ENCODE measurements around the gene CTNNA3. TPM values are rescaled to one million over a fixed set of nuclear protein-coding genes. Genes with fewer than 3 reads are reported as not detected.
"Not testable (repeated sequence)": the region's sequence is repeated elsewhere in the genome, so short reads cannot be mapped to it uniquely, and the experiment has no call there.

CTNNA3 gene
- polyA plus RNA-seq, 6 donors from 2014 or later = 0.38 to 1.2 TPM; not detected in 4

GRCh38 chr10:67207923-67208322 lies 488.1 kb downstream of the CTNNA3 start:
- not testable (repeated sequence) for H3K4me3 Mint-ChIP-seq; H3K9me3 Mint-ChIP-seq; H3K36me3 Mint-ChIP-seq; DNase-seq; H3K27ac Mint-ChIP-seq; H3K4me1 Mint-ChIP-seq; H3K27me3 Mint-ChIP-seq; ATAC-seq (ENCODE audit: low read depth in 2 of 2)

GRCh38 chr10:67200913-67201564 lies 495.0 kb downstream of the CTNNA3 start:
- no peak for ATAC-seq (ENCODE audit: low read depth in 2 of 2)
- H3K27ac Mint-ChIP-seq = no peak overlapping the region
- DNase-seq = no peak
- H3K4me3 Mint-ChIP-seq = no peak overlapping the region
- no peaks in the 10 kb centered on the region for H3K27me3 Mint-ChIP-seq
- H3K9me3 Mint-ChIP-seq = peaks cover 0 to 16% (median 7%) of the 10 kb centered on the region in 7 donors
- H3K36me3 Mint-ChIP-seq = no peaks in the 10 kb centered on the region
- H3K4me1 Mint-ChIP-seq = peaks cover 0 to 2% (median 0%) of the 10 kb centered on the region in 3 donors

GRCh38 chr10:67175354-67175753 lies 520.6 kb downstream of the CTNNA3 start:
- H3K36me3 Mint-ChIP-seq = no peaks in the 10 kb centered on the region
- H3K9me3 Mint-ChIP-seq = peaks cover 0 to 4% (median 2%) of the 10 kb centered on the region in 7 donors
- no peaks in the 10 kb centered on the region for H3K4me1 Mint-ChIP-seq
- H3K27me3 Mint-ChIP-seq = no peaks in the 10 kb centered on the region
- H3K4me3 Mint-ChIP-seq = no peak overlapping the region
- DNase-seq (no peak), ATAC-seq (ENCODE audit: low read depth in 2 of 2) (no peak)
- no peak overlapping the region for H3K27ac Mint-ChIP-seq

- no peak overlapping the region for H3K4me3 Mint-ChIP-seq
- ATAC-seq (ENCODE audit: low read depth in 2 of 2) = no peak
- peaks cover 3 to 18% (median 4%) of the 10 kb centered on the region in 7 donors for H3K9me3 Mint-ChIP-seq
- H3K27ac Mint-ChIP-seq = no peak overlapping the region
- H3K36me3 Mint-ChIP-seq = no peaks in the 10 kb centered on the region
- DNase-seq = no peak
- no peaks in the 10 kb centered on the region for H3K27me3 Mint-ChIP-seq
- no peaks in the 10 kb centered on the region for H3K4me1 Mint-ChIP-seq
Measured at GRCh38 chr10:67173787-67174186, 522.2 kb downstream of the CTNNA3 start.

- ATAC-seq (ENCODE audit: low read depth in 2 of 2) (no peak), DNase-seq (no peak)
- Mint-ChIP-seq H3K27me3 (no peaks in the 10 kb centered on the region), H3K4me3 (no peak overlapping the region), H3K36me3 (no peaks in the 10 kb centered on the region), H3K9me3 (peaks cover 8 to 26% (median 11%) of the 10 kb centered on the region in 7 donors), H3K27ac (no peak overlapping the region), H3K4me1 (no peaks in the 10 kb centered on the region)
Measured at GRCh38 chr10:67171970-67172369, 524.0 kb downstream of the CTNNA3 start.

- no peak overlapping the region for H3K4me3 Mint-ChIP-seq
- no peak for ATAC-seq (ENCODE audit: low read depth in 2 of 2)
- H3K36me3 Mint-ChIP-seq = no peaks in the 10 kb centered on the region
- H3K27ac Mint-ChIP-seq = peak overlapping the region in 1 of 6 donors; percentile 45
- no peaks in the 10 kb centered on the region for H3K27me3 Mint-ChIP-seq
- DNase-seq = no peak
- no peaks in the 10 kb centered on the region for H3K4me1 Mint-ChIP-seq
- H3K9me3 Mint-ChIP-seq = peaks cover 1 to 9% (median 4%) of the 10 kb centered on the region in 7 donors
Measured at GRCh38 chr10:67156239-67156638, 539.8 kb downstream of the CTNNA3 start.

- no peaks in the 10 kb centered on the region for H3K4me1 Mint-ChIP-seq
- H3K27me3 Mint-ChIP-seq = no peaks in the 10 kb centered on the region
- no peak overlapping the region for H3K27ac Mint-ChIP-seq
- no peak for ATAC-seq (ENCODE audit: low read depth in 2 of 2)
- H3K9me3 Mint-ChIP-seq = peaks cover 0 to 5% (median 0%) of the 10 kb centered on the region in 7 donors
- no peak overlapping the region for H3K4me3 Mint-ChIP-seq
- DNase-seq = no peak
- no peaks in the 10 kb centered on the region for H3K36me3 Mint-ChIP-seq
Measured at GRCh38 chr10:67151471-67151870, 544.5 kb downstream of the CTNNA3 start.

- Mint-ChIP-seq H3K36me3 (no peaks in the 10 kb centered on the region), H3K27me3 (no peaks in the 10 kb centered on the region), H3K27ac (no peak overlapping the region), H3K4me3 (no peak overlapping the region), H3K9me3 (peaks cover 0 to 2% (median 0%) of the 10 kb centered on the region in 7 donors), H3K4me1 (no peaks in the 10 kb centered on the region)
- ATAC-seq (ENCODE audit: low read depth in 2 of 2) = no peak
- no peak for DNase-seq
Measured at GRCh38 chr10:67144530-67144929, 551.5 kb downstream of the CTNNA3 start.

- Mint-ChIP-seq H3K27me3 (no peaks in the 10 kb centered on the region), H3K4me1 (no peaks in the 10 kb centered on the region), H3K9me3 (peaks cover 0 to 3% (median 0%) of the 10 kb centered on the region in 7 donors), H3K4me3 (no peak overlapping the region), H3K36me3 (no peaks in the 10 kb centered on the region), H3K27ac (no peak overlapping the region)
- ATAC-seq (ENCODE audit: low read depth in 2 of 2) (no peak), DNase-seq (no peak)
Measured at GRCh38 chr10:67141300-67141699, 554.7 kb downstream of the CTNNA3 start.

GRCh38 chr10:67140641-67141040 lies 555.4 kb downstream of the CTNNA3 start:
- Mint-ChIP-seq H3K9me3 (peaks cover 0 to 3% (median 0%) of the 10 kb centered on the region in 7 donors), H3K27ac (no peak overlapping the region), H3K27me3 (no peaks in the 10 kb centered on the region), H3K4me3 (no peak overlapping the region), H3K36me3 (no peaks in the 10 kb centered on the region), H3K4me1 (no peaks in the 10 kb centered on the region)
- ATAC-seq (ENCODE audit: low read depth in 2 of 2) (no peak), DNase-seq (no peak)

- H3K4me3 Mint-ChIP-seq = no peak overlapping the region
- ATAC-seq (ENCODE audit: low read depth in 2 of 2) (no peak), DNase-seq (no peak)
- H3K9me3 Mint-ChIP-seq = no peaks in the 10 kb centered on the region
- no peaks in the 10 kb centered on the region for H3K4me1 Mint-ChIP-seq
- H3K27me3 Mint-ChIP-seq = no peaks in the 10 kb centered on the region
- H3K36me3 Mint-ChIP-seq = no peaks in the 10 kb centered on the region
- H3K27ac Mint-ChIP-seq = no peak overlapping the region
Measured at GRCh38 chr10:67127441-67127840, 568.6 kb downstream of the CTNNA3 start.

- no peak overlapping the region for H3K27ac Mint-ChIP-seq
- H3K4me3 Mint-ChIP-seq = no peak overlapping the region
- H3K36me3 Mint-ChIP-seq = no peaks in the 10 kb centered on the region
- ATAC-seq (ENCODE audit: low read depth in 2 of 2) (no peak), DNase-seq (no peak)
- no peaks in the 10 kb centered on the region for H3K9me3 Mint-ChIP-seq
- H3K4me1 Mint-ChIP-seq = no peaks in the 10 kb centered on the region
- no peaks in the 10 kb centered on the region for H3K27me3 Mint-ChIP-seq
Measured at GRCh38 chr10:67119651-67120050, 576.3 kb downstream of the CTNNA3 start.

GRCh38 chr10:67115972-67116371 lies 580.0 kb downstream of the CTNNA3 start:
- no peak overlapping the region for H3K4me3 Mint-ChIP-seq
- H3K4me1 Mint-ChIP-seq = no peaks in the 10 kb centered on the region
- peaks cover 0 to 4% (median 0%) of the 10 kb centered on the region in 3 donors for H3K27me3 Mint-ChIP-seq
- ATAC-seq (ENCODE audit: low read depth in 2 of 2) (no peak), DNase-seq (no peak)
- H3K9me3 Mint-ChIP-seq = no peaks in the 10 kb centered on the region
- H3K36me3 Mint-ChIP-seq = no peaks in the 10 kb centered on the region
- no peak overlapping the region for H3K27ac Mint-ChIP-seq

GRCh38 chr10:67114945-67115344 lies 581.0 kb downstream of the CTNNA3 start:
- Mint-ChIP-seq H3K4me1 (no peaks in the 10 kb centered on the region), H3K4me3 (no peak overlapping the region), H3K9me3 (no peaks in the 10 kb centered on the region), H3K27ac (no peak overlapping the region), H3K27me3 (peaks cover 0 to 4% (median 0%) of the 10 kb centered on the region in 3 donors), H3K36me3 (no peaks in the 10 kb centered on the region)
- ATAC-seq (ENCODE audit: low read depth in 2 of 2) (no peak), DNase-seq (no peak)

GRCh38 chr10:67112765-67113164 lies 583.2 kb downstream of the CTNNA3 start:
- Mint-ChIP-seq H3K27me3 (peaks cover 0 to 4% (median 0%) of the 10 kb centered on the region in 3 donors), H3K4me3 (no peak overlapping the region), H3K9me3 (no peaks in the 10 kb centered on the region), H3K27ac (no peak overlapping the region), H3K36me3 (no peaks in the 10 kb centered on the region), H3K4me1 (no peaks in the 10 kb centered on the region)
- DNase-seq (no peak), ATAC-seq (ENCODE audit: low read depth in 2 of 2) (no peak)
